Loucy (cell line): Measurements from ENCODE around the gene FCRL6.

Source experiments
- CTCF ChIP-seq: fragments of 200-600 bp; sonication (generic); conservative IDR thresholded peaks from 2 replicates; pipeline ENCODE4 v1.5.1; 2014; ENCODE audit warnings: mild to moderate bottlenecking, antibody characterized with exemption, low read length
- EZH2phosphoT487 ChIP-seq: fragments of 200-600 bp; IDR thresholded peaks from 2 replicates; pipeline ENCODE4 v1.6.1; 2018; ENCODE audit warnings: antibody characterized with exemption, mild to moderate bottlenecking, moderate library complexity, borderline replicate concordance

- no peak for TF ChIP-seq CTCF
- no peak for TF ChIP-seq EZH2phosphoT487
Observed at GRCh38 chr1:159756397-159756796, 45.8 kb upstream of the FCRL6 start.
